PC-3 (cell line): ENCODE measurements around the gene KRT79.

Experiments used
- CTCF ChIP-seq: fragments of 300-600 bp; sonication (generic); conservative IDR thresholded peaks from 2 replicates; pipeline ENCODE4 v1.5.1; 2017; ENCODE audit warnings: antibody characterized with exemption, low read depth, mild to moderate bottlenecking, low read length
- EZH2 ChIP-seq: fragments of 300-600 bp; sonication (generic); IDR thresholded peaks from one replicate; pipeline ENCODE4 v1.6.1; 2017; ENCODE audit warnings: antibody characterized with exemption, mild to moderate bottlenecking, low read length; ENCODE audit not compliant: unreplicated experiment

GRCh38 chr12:52812749-52813148, 21.4 kb downstream of the KRT79 start:
- TF ChIP-seq CTCF (no peak), EZH2 (no peak)
